ENCODE measurements around the gene CMIP.

CMIP gene

DNA sequence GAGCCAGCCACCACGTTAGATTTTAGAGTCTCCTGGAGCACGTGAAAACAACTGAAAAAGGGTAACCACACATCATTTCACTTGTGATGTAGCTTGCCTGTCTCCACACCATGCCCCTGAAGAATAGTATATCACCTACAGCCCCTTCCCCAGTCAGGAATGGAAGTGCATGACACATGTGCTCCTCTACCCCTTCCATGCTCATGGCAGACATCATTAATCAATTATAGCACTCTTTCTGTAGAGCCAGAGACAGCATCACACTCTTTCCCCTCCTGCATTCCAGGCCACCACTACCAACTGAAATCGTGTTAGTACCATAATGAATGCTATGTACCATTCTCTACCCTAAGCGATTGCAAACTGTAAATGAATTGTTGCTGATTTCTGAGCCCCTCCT is 221.0 kb downstream of the CMIP start:
- TF ChIP-seq, protein P1, sequence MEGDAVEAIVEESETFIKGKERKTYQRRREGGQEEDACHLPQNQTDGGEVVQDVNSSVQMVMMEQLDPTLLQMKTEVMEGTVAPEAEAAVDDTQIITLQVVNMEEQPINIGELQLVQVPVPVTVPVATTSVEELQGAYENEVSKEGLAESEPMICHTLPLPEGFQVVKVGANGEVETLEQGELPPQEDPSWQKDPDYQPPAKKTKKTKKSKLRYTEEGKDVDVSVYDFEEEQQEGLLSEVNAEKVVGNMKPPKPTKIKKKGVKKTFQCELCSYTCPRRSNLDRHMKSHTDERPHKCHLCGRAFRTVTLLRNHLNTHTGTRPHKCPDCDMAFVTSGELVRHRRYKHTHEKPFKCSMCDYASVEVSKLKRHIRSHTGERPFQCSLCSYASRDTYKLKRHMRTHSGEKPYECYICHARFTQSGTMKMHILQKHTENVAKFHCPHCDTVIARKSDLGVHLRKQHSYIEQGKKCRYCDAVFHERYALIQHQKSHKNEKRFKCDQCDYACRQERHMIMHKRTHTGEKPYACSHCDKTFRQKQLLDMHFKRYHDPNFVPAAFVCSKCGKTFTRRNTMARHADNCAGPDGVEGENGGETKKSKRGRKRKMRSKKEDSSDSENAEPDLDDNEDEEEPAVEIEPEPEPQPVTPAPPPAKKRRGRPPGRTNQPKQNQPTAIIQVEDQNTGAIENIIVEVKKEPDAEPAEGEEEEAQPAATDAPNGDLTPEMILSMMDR (IDR thresholded peaks at IDR 0.05; ENCODE audit: insufficient read depth, low read depth, low read length, missing control alignments), result no peak
- DNase-seq (ENCODE audit: low read depth), result no peak
- H3K4me3 ChIP-seq (ENCODE audit: low read depth, low read length), result no peak overlapping the region

DNA sequence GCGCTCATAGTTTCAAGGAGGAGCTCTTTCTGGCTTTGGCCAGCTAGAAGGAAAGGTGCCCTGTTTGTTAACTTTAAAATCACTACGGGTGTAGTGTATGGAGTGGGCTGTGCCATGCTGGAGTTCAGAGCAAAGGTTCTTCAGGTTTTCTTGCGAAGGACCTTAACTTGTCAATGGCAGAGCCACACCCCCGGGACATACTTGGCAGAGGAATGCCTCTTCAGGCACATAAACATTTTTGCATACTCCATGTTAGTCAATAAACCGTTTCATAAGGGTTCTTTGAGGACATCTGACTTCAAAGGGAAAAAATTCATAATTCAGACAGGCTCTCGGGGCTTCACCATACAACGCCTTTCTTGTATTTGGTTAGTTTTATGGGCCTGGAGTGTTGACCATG is 221.5 kb downstream of the CMIP start:
- H3K4me3 ChIP-seq (ENCODE audit: low read depth, low read length), result no peak overlapping the region
- no peak for DNase-seq (ENCODE audit: low read depth)
- TF ChIP-seq, protein P1 (IDR thresholded peaks at IDR 0.05; ENCODE audit: insufficient read depth, low read depth, low read length, missing control alignments), result no peak

GRCh38 chr16:81668243-81669097 is 223.9 kb downstream of the CMIP start:
- TF ChIP-seq, protein P1 (IDR thresholded peaks at IDR 0.05; ENCODE audit: insufficient read depth, low read depth, low read length, missing control alignments), result no peak
- DNase-seq (ENCODE audit: low read depth), result no peak
- H3K4me3 ChIP-seq (ENCODE audit: low read depth, low read length), result no peak overlapping the region

GRCh38 chr16:81669473-81670350 is 225.1 kb downstream of the CMIP start:
- no peak for DNase-seq (ENCODE audit: low read depth)
- H3K4me3 ChIP-seq (ENCODE audit: low read depth, low read length), result no peak overlapping the region
- TF ChIP-seq, protein P1 (IDR thresholded peaks at IDR 0.05; ENCODE audit: insufficient read depth, low read depth, low read length, missing control alignments), result no peak

DNA sequence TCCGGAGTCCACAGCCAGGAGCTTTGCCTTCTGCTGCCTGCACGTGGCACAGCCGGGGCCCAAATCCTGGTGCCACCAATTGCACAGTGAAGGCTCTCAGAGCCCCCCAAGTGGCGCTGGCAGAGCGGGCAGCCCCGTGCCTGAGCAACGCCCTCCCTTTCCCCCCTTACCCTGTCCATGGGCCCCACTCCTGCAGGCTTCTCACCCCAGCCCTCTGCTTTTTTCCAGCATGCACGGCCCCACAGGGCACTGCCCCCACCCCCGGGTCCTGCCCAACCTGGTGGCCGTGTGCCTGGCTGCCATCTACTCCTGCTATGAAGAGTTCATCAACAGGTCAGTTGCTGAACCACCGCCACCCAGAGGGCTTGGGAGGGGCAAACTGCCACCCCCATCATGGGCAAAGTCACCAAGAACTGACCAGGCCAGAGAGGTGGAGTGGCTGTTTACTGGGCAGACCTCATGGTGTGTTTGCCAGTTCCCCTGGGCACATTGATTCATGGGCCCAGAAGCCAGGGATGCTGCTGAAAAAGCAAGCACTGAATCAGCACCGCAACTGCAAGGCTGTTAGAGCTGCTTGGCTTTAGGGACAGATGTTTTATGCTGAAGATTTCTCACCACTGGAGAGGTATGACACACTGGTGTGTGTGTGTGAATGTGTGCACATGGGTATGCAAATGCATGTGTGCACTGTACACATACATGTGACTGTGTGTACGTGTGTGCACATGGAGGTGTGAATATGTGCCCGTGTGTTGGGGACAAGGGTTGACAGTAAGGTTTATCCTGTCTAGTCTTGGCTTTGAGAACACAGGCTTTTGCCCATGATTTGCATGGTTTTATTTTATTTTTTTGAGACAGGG is 227.4 kb downstream of the CMIP start:
- no peak overlapping the region for H3K4me3 ChIP-seq (ENCODE audit: low read depth, low read length)
- TF ChIP-seq, protein P1 (IDR thresholded peaks at IDR 0.05; ENCODE audit: insufficient read depth, low read depth, low read length, missing control alignments), result no peak
- no peak for DNase-seq (ENCODE audit: low read depth)

DNA sequence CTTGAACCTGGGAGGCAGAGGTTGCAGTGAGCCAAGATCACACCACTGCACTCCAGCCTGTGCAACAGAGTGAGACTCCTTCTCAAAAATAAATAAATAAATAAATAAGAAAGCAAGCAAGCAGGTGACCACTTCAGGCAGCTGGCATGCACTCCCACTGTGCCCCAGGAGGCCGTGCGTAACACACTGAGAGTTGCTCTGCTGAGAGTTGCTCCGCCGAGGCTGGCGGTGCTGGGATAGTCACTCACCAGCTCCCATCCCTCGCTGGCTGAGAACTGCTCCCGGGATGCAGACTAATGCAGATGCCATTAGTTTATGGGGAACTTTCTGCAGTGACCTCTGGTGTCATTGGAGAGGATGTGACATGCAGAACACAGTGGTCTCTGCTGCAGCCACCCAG is 228.8 kb downstream of the CMIP start:
- TF ChIP-seq, protein P1 (IDR thresholded peaks at IDR 0.05; ENCODE audit: insufficient read depth, low read depth, low read length, missing control alignments), result no peak
- no peak for DNase-seq (ENCODE audit: low read depth)
- no peak overlapping the region for H3K4me3 ChIP-seq (ENCODE audit: low read depth, low read length)

All from GM12865 (cell line).